Measurements from ENCODE around the gene KIF5A.
"Not testable (repeated sequence)": the region's sequence is repeated elsewhere in the genome, so short reads cannot be mapped to it uniquely, and the experiment has no call there.

Gene KIF5A

GRCh38 chr12:57515934-57516541, 33.8 kb upstream of the KIF5A start:
- Histone ChIP-seq H2AFZ (ENCODE audit: low read depth, low read length) (no peak overlapping the region), H3K9me3 (ENCODE audit: low read length) (no peaks in the 10 kb centered on the region), H3K27me3 (ENCODE audit: insufficient read depth, low read length) (no peaks in the 10 kb centered on the region), H3K36me3 (ENCODE audit: insufficient read depth, low read length) (peaks cover 67% of the 10 kb centered on the region), H3K4me3 (ENCODE audit: low read length) (no peak overlapping the region), H3K4me1 (ENCODE audit: insufficient read depth, low read length) (peaks cover 23% of the 10 kb centered on the region)

GRCh38 chr12:57516617-57517153, 33.2 kb upstream of the KIF5A start:
- Histone ChIP-seq H3K4me1 (ENCODE audit: insufficient read depth, low read length) (peaks cover 30% of the 10 kb centered on the region), H3K36me3 (ENCODE audit: insufficient read depth, low read length) (peaks cover 61% of the 10 kb centered on the region), H2AFZ (ENCODE audit: low read depth, low read length) (no peak overlapping the region), H3K4me3 (ENCODE audit: low read length) (no peak overlapping the region), H3K27me3 (ENCODE audit: insufficient read depth, low read length) (no peaks in the 10 kb centered on the region), H3K9me3 (ENCODE audit: low read length) (no peaks in the 10 kb centered on the region)

GRCh38 chr12:57517187-57517586, 32.7 kb upstream of the KIF5A start:
- Histone ChIP-seq H3K36me3 (ENCODE audit: insufficient read depth, low read length) (peaks cover 56% of the 10 kb centered on the region), H2AFZ (ENCODE audit: low read depth, low read length) (no peak overlapping the region), H3K27me3 (ENCODE audit: insufficient read depth, low read length) (no peaks in the 10 kb centered on the region), H3K9me3 (ENCODE audit: low read length) (no peaks in the 10 kb centered on the region), H3K4me3 (ENCODE audit: low read length) (no peak overlapping the region), H3K4me1 (ENCODE audit: insufficient read depth, low read length) (peaks cover 35% of the 10 kb centered on the region)

- H2AFZ ChIP-seq (ENCODE audit: low read depth, low read length); H3K4me3 ChIP-seq (ENCODE audit: low read length); H3K9me3 ChIP-seq (ENCODE audit: low read length); H3K27me3 ChIP-seq (ENCODE audit: insufficient read depth, low read length): not testable (repeated sequence)
- peaks cover 36% of the 10 kb centered on the region for H3K4me1 ChIP-seq (ENCODE audit: insufficient read depth, low read length)
- peaks cover 50% of the 10 kb centered on the region for H3K36me3 ChIP-seq (ENCODE audit: insufficient read depth, low read length)
Measured at GRCh38 chr12:57517718-57518117, 32.1 kb upstream of the KIF5A start.

- Histone ChIP-seq H2AFZ (ENCODE audit: low read depth, low read length) (no peak overlapping the region), H3K27me3 (ENCODE audit: insufficient read depth, low read length) (no peaks in the 10 kb centered on the region), H3K9me3 (ENCODE audit: low read length) (no peaks in the 10 kb centered on the region), H3K4me1 (ENCODE audit: insufficient read depth, low read length) (peaks cover 37% of the 10 kb centered on the region), H3K36me3 (ENCODE audit: insufficient read depth, low read length) (peaks cover 44% of the 10 kb centered on the region), H3K4me3 (ENCODE audit: low read length) (peak overlapping the region; percentile 66)
Measured at GRCh38 chr12:57518176-57518919, 31.5 kb upstream of the KIF5A start.

- peak overlapping the region; percentile 66 for H3K4me3 ChIP-seq (ENCODE audit: low read length)
- peaks cover 45% of the 10 kb centered on the region for H3K4me1 ChIP-seq (ENCODE audit: insufficient read depth, low read length)
- H3K27me3 ChIP-seq (ENCODE audit: insufficient read depth, low read length): no peaks in the 10 kb centered on the region
- no peaks in the 10 kb centered on the region for H3K9me3 ChIP-seq (ENCODE audit: low read length)
- H2AFZ ChIP-seq (ENCODE audit: low read depth, low read length): no peak overlapping the region
- peaks cover 41% of the 10 kb centered on the region for H3K36me3 ChIP-seq (ENCODE audit: insufficient read depth, low read length)
Measured at GRCh38 chr12:57518920-57519795, 30.7 kb upstream of the KIF5A start.

GRCh38 chr12:57519796-57520052, 30.1 kb upstream of the KIF5A start:
- H3K36me3 ChIP-seq (ENCODE audit: insufficient read depth, low read length): peaks cover 40% of the 10 kb centered on the region
- no peaks in the 10 kb centered on the region for H3K9me3 ChIP-seq (ENCODE audit: low read length)
- no peak overlapping the region for H2AFZ ChIP-seq (ENCODE audit: low read depth, low read length)
- peaks cover 51% of the 10 kb centered on the region for H3K4me1 ChIP-seq (ENCODE audit: insufficient read depth, low read length)
- H3K27me3 ChIP-seq (ENCODE audit: insufficient read depth, low read length): no peaks in the 10 kb centered on the region
- peak overlapping the region; percentile 66 for H3K4me3 ChIP-seq (ENCODE audit: low read length)

GRCh38 chr12:57520053-57520818, 29.6 kb upstream of the KIF5A start, which contains the start of gene DDIT3:
TSS of gene DDIT3 (minus strand) at chr12:57520514. CDS start at chr12:57517406, 3,108 bp downstream.
- no peaks in the 10 kb centered on the region for H3K27me3 ChIP-seq (ENCODE audit: insufficient read depth, low read length)
- H3K4me1 ChIP-seq (ENCODE audit: insufficient read depth, low read length): peaks cover 56% of the 10 kb centered on the region
- peaks cover 39% of the 10 kb centered on the region for H3K36me3 ChIP-seq (ENCODE audit: insufficient read depth, low read length)
- no peak within 1 kb of the TSS for H2AFZ ChIP-seq (ENCODE audit: low read depth, low read length)
- H3K4me3 ChIP-seq (ENCODE audit: low read length): peak within 1 kb of the TSS; percentile 66
- H3K9me3 ChIP-seq (ENCODE audit: low read length): no peaks in the 10 kb centered on the region

- Histone ChIP-seq H3K4me1 (ENCODE audit: insufficient read depth, low read length) (peaks cover 59% of the 10 kb centered on the region), H2AFZ (ENCODE audit: low read depth, low read length) (no peak overlapping the region), H3K27me3 (ENCODE audit: insufficient read depth, low read length) (no peaks in the 10 kb centered on the region), H3K9me3 (ENCODE audit: low read length) (no peaks in the 10 kb centered on the region), H3K4me3 (ENCODE audit: low read length) (peak overlapping the region; percentile 60), H3K36me3 (ENCODE audit: insufficient read depth, low read length) (peaks cover 35% of the 10 kb centered on the region)
Measured at GRCh38 chr12:57521525-57522010, 28.3 kb upstream of the KIF5A start.

GRCh38 chr12:57522011-57522886, 27.6 kb upstream of the KIF5A start, which contains the start of gene MBD6:
TSS of gene MBD6 (plus strand) at chr12:57522824. CDS start at chr12:57524304, 1,480 bp downstream.
- H2AFZ ChIP-seq (ENCODE audit: low read depth, low read length): no peak within 1 kb of the TSS
- peak within 1 kb of the TSS; percentile 60 for H3K4me3 ChIP-seq (ENCODE audit: low read length)
- H3K9me3 ChIP-seq (ENCODE audit: low read length): no peaks in the 10 kb centered on the region
- H3K36me3 ChIP-seq (ENCODE audit: insufficient read depth, low read length): peaks cover 34% of the 10 kb centered on the region
- H3K27me3 ChIP-seq (ENCODE audit: insufficient read depth, low read length): no peaks in the 10 kb centered on the region
- peaks cover 59% of the 10 kb centered on the region for H3K4me1 ChIP-seq (ENCODE audit: insufficient read depth, low read length)

- Histone ChIP-seq H2AFZ (ENCODE audit: low read depth, low read length) (no peak overlapping the region), H3K4me1 (ENCODE audit: insufficient read depth, low read length) (peaks cover 56% of the 10 kb centered on the region), H3K36me3 (ENCODE audit: insufficient read depth, low read length) (peaks cover 35% of the 10 kb centered on the region), H3K27me3 (ENCODE audit: insufficient read depth, low read length) (no peaks in the 10 kb centered on the region), H3K9me3 (ENCODE audit: low read length) (no peaks in the 10 kb centered on the region), H3K4me3 (ENCODE audit: low read length) (peak overlapping the region; percentile 60)
Measured at GRCh38 chr12:57522887-57523705, 26.7 kb upstream of the KIF5A start.

All from neuron (in vitro differentiated cells).